GM12801 (cell line): ENCODE results near the gene MRPL10.

Source experiments
- TF ChIP-seq, protein P1 (sequence below): IDR thresholded peaks from one replicate; pipeline ENCODE4 v1.5.1; 2011; ENCODE audit warnings: control low read depth; ENCODE audit not compliant: insufficient read length; ENCODE audit errors: extremely low read depth

Gene MRPL10

DNA sequence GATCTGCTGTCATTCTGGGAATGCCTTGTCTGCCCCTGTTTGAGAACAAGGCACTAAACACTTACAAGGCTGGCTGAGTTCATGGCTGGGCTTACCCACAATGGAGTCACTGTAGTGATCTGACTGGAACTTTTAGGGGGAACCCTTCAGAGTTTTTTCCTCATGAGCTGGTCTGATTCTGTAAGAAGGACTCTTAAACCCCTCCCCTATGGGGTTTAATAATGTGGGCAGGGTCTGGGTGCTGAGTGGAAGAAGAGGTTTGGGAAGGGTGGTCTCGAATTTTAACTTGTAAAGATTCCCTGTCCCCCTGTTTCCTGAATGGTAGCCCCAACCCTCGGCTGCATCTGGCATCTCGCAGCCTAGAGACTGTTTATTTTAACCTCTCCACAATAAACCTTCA is 40.3 kb downstream of the MRPL10 start:
- TF ChIP-seq, protein P1, sequence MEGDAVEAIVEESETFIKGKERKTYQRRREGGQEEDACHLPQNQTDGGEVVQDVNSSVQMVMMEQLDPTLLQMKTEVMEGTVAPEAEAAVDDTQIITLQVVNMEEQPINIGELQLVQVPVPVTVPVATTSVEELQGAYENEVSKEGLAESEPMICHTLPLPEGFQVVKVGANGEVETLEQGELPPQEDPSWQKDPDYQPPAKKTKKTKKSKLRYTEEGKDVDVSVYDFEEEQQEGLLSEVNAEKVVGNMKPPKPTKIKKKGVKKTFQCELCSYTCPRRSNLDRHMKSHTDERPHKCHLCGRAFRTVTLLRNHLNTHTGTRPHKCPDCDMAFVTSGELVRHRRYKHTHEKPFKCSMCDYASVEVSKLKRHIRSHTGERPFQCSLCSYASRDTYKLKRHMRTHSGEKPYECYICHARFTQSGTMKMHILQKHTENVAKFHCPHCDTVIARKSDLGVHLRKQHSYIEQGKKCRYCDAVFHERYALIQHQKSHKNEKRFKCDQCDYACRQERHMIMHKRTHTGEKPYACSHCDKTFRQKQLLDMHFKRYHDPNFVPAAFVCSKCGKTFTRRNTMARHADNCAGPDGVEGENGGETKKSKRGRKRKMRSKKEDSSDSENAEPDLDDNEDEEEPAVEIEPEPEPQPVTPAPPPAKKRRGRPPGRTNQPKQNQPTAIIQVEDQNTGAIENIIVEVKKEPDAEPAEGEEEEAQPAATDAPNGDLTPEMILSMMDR = no peak

DNA sequence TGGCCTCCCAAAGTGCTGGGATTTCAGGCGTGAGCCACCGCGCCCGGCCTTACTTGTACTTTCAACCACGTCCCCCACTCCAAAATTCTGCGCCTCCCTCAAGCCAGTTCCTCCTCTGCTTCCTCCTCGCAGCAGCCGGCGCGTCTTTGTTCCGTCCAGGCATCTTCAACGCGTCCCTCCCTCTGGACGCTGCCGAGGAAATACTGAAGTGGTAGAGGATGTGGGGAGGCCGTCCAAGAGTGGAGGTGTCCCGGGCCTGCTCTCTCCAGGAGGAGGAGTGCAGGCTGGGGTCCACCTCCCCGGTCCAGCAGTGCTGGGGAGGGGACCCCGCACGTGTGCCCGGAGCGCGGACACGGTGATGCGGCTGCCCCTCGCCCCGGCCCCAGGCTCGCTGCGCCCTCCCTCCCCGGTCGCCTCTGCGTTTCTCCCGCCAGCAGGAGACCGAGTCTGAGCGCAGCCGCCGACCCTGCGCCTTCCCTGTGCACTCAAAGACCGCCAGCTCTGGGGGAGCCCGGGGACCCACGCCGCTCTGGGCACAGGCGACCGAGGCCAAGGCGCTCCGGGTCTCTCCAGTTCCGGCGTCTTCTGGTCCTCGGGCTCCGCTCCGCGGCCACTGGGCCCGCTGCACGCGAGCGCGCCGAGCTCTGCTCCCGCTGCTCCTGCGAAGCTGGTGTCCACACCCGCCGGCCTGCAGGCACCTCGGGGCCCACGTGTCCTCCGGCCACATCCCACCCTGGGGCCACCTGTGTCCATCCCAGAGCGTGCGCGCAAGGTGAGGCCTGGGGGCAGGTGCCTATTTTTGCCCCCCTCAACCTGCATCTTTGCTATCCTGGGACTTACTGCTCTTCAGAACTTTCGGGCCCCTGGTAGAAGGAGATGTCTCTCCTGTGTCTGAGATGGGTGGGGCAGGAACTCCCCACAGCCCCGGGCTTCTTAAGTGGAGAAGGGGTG is 41.5 kb downstream of the MRPL10 start:
- TF ChIP-seq, protein P1 = no peak

DNA sequence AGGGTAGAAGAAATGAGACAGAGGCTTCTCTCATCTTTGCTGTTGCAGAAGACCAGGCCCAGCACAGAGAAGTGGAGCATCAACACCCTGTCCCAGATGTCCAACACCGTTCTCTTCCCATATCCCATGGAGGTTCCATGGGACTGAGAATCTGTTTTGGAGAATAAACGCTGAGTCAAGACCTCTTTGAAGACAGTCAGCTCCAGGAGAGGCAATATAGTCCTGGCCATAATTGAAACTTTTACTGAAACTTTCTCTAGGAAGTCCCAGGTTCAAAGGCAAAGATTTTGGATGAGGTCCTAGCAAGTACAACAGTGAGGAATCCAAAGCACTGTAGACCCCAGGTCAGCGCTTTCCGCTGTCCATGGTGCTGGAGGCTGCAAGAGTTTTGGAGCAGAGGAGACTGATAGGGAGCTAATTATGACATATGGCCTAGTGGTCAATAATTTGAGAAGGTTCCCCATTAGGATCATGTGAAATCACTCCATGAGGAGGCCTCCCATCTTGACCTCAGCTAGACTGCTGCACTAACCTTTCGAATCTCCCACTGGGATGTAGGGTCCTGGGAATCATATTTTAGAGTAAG is 45.7 kb downstream of the MRPL10 start:
- TF ChIP-seq, protein P1 = no peak

DNA sequence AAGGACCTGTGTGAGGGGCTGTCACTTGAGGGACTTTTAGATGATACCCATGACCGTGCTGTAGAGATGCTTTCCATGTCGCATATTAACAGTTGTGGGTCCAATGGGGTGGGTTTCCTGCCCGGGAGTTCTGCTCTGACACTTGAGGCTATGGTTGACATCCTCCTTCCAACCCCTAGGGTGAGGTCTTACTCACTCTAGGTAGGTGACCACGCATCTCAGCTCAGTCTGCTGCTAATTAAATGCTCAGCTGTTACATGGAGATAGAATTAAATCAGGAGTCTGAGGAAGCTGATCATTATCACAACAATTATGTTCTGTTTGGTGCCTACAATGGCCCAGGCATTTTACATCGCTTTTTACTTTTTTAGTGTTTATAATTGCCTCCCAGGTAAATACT is 49.9 kb downstream of the MRPL10 start:
- TF ChIP-seq, protein P1 = no peak

DNA sequence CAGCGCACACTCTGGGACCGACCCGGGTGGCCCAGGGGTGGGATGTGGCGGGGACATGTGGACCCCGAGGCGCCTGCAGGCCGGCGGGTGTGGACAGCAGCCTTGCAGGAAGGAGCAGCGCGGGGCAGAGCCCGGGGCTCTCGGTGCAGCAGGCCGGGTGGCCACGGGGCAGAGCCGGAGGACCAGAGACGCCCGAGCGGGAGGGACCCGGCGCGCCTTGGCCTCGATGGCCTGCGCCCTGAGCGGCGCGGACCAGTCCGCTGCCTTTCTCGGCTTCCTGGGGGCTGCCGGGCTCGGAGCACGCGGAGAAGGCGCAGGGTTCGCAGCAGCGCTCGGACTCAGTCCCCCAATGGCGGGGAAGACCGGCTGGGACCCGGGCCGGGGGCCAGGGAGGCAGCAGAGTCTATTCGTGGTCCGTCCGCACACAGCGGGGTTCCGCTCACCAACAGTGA is 53.1 kb downstream of the MRPL10 start:
- TF ChIP-seq, protein P1 = no peak

DNA sequence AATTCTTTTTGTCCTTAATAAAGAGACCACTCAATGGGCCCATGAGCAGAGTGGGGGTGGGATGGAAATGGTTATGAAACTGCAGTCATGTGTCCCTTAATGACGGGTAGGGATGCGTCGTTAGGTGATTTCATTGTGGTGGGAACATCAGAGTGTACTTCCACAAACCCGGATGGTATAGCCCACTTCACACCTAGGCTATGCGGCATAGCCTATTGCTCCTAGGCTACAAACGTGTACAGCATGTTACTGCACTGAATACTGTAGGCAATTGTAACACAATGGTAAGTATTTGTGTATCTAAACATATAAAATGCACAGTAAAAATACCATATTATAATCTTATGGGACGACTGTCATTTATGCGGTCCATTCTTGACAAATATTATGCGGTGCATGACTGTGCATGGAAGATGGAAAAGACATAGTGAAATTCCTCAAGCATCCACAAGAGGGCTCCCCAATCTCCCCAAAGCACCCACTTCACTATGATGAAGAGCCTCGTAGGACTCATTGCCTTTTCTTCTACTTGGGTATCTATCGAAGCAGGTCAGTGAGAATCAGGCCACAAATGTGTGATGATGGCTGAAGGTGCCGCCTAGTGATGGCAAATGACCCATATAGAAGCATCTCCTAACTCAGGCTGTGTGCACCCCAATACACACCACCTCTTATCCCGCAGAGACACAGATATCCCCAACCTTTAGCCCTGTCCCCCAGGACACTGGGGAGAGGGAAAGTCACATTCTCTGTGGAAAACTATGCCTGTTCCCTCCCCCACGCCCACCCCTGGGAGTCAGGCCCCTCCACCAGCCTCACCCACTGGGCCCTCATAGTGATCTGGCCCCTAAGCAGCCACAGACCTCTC is 54.8 kb downstream of the MRPL10 start:
- TF ChIP-seq, protein P1 = peak; percentile 18
